ENCODE measurements around the gene STXBP2.

The STXBP2 gene

GRCh38 chr19:7614859-7615741, 21.8 kb upstream of the STXBP2 start:
- DNase-seq, result no peak

- DNase-seq, result no peak
Observed at GRCh38 chr19:7617172-7617571, 19.7 kb upstream of the STXBP2 start.

- no peak for DNase-seq
Observed at GRCh38 chr19:7617735-7618134, 19.2 kb upstream of the STXBP2 start.

- no peak for DNase-seq
Observed at GRCh38 chr19:7618348-7618747, 18.6 kb upstream of the STXBP2 start.

GRCh38 chr19:7618771-7619510, 18.0 kb upstream of the STXBP2 start:
- no peak for DNase-seq

DNA sequence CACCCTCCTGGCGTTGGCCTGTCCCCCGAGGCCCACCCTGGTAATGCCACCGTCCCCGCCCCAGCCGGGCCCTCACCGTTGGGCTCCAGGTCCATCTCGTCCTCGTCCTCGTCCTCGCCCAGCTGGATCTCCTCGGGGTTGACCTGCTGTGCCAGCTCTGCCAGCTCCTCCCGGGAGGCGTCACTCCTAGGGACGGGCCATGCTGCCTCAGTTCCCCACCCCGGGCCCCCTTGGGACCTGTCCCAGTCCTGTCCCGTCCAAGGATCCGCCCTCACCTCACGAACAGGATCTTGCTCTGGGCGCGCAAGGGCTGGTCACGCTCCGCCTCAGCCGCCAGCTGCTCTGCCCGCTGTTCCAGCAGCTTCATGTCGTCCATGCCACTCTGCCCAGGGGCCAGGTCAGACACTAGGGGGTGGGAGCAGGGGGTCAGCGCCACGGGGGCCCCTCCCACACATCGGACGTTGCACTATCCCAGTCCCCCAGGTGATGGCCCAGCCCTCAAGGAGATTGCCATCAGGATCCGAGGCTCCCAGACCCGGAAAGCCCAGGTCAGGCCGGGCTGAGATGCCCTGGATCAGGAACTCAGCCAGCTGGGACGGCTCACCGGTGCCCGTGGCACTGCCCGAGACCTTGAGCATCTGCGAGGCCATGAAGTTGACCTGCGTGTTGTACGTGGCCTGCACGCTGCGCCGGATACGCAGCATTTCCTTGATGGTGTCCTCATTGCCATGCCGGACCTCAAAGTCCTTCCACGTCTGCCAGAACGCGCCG, 17.1 kb upstream of the STXBP2 start:
- DNase-seq, result no peak

GRCh38 chr19:7620442-7621412, 16.2 kb upstream of the STXBP2 start:
- no peak for DNase-seq

GRCh38 chr19:7622933-7623685, 13.8 kb upstream of the STXBP2 start:
- DNase-seq, result no peak

DNA sequence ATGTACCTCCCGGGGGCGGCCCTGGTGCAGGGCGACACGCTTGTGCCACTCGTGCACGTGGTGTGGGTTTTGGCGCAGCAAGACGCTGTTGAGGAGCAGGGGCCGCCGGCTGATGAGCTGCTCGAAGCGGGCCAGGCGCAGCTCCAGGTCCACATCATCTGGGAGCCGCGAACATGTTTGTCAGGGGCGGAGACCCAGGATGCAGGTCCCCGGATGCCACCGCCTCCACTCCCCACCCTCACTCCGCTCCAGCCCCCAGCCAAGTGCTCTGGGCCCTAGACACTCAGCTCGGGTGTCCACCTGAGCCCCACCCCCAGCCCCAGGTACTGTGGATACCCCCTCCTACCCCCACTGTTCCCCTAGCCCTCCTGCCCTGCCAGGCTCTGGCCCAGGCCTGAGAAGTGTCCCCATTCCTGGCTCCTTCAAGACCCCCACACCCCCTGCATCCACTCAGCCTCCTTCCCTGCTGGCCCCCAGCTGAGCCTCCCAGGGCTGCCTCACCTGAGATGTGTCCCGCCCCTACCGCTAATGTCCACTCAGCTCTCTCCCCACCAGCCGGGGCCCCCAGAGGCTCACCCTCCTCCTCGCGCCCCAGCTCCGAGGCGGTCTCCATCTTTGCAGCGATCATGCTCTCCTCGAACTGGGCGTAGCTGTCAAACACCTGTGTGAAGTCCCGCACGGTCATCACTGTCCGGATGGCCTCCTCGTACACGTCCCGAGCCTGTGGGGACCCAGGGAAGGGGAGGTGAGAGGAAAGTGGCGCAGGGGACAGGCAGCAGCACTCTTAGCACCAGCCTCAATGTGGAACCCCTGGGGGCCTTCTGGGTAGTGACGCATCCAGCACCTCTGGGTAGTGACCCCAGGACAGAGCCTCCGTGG, 12.9 kb upstream of the STXBP2 start:
- no peak for DNase-seq

DNA sequence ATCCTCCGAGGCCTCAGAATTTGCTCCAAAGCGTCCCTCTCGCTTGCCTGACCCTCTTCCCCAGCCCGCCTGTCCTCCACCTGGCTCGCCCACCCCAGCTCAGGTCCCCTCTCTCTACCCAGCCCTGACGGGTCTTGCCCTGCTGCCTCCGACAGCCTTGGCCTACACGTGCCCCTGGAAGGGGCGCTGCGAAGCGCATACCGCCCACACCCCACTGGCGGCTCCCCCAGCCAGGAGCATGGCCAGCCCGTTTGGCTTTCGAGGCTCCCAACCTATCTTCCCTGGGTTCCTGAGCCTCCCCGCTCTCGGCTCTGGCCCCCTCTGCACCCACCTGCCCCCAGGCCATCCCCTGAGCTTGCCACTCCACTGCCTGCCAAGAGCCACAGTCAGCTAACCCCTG, 12.1 kb upstream of the STXBP2 start:
- DNase-seq, result no peak

- DNase-seq, result no peak
Observed at GRCh38 chr19:7625763-7626372, 11.0 kb upstream of the STXBP2 start.

GRCh38 chr19:7627166-7627565, 9.7 kb upstream of the STXBP2 start:
- DNase-seq, result no peak

- DNase-seq, result no peak
Observed at GRCh38 chr19:7628589-7629311, 8.2 kb upstream of the STXBP2 start.

DNA sequence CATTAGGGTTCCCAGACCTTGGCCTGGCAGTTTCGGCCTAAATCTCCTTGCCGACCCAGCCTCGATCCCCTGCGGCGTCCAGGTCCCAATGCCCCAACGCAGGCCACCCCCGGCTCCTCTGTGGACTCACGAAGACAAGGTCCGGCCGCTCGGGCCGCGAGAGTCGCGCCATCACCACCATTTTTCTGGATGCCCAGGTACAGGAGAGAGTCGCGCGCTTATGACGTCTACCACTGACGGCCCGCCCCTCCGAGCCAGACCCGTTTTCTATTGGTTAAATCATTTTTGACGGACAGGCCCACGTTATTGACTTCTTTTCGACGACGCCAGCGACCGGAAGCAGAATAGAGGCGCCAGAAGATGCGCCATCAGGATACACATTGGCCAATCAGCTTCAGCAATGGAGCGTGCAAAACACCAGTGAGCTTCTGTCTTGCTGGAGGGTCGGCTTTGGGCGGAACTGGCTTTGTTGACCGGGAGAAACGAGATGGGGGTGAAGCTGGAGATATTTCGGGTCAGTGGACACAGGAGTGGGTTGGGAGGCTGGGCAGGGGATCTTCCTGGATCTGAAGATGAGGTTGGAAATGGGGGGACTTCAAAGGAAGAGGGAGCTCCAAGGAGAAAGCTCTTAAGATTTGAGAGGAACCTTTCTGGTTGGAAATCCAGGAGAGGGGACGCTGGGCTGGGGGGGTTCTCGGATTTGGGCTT, 7.4 kb upstream of the STXBP2 start, which contains the start of the genes PET100 and XAB2:
TSS of gene PET100 (plus strand) at position 447 of the 708 bp plus-strand sequence. CDS start at position 488, 41 bp downstream.
TSS of gene XAB2 (minus strand) at position 199 of the 708 bp plus-strand sequence. CDS start at position 181, 18 bp downstream.
- DNase-seq, result peak; percentile 91 to 93

- DNase-seq, result no peak
Observed at GRCh38 chr19:7631577-7631976, 5.3 kb upstream of the STXBP2 start.

DNA sequence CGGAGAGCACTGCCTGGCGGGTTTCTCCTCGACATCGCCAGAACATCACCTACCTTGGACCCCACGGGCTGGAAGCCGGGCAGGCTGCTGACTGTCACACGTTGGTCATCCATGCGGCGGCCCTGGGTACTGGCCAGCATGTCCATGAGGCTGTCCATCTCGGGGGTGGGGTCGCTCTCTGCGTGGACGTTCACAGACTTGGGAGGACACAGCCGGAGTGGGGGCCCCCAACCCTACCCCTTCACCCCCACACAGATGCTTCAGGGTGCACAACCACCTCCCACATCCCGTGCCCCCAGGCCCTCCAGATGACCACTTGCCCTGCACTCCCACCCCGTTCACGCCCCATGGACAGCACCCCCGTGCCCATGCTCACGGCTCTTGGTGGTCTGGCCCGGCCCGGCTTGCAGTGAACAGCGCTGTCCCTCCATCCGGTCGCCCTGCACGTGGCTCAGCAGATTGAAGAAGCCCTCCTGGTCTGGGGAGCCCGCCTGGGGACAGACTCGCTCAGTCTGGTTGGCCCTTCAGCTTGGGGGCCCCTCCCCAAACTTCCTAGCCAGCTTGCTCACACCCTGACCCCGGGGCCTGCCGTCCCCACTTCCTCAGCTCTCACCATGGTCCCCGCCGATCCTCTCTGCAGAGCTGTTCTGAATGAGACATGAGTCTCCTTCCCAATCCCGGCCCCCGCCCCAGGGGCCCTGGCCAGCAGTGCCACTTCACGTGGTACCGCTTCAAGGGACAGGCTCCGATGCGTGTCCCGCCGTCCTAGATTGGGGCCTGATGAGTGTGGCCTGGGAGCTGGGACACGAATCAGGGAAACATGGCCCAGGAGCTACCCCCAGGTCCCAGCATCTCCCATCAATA, 4.3 kb upstream of the STXBP2 start:
- no peak for DNase-seq

GRCh38 chr19:7633698-7634097, 3.2 kb upstream of the STXBP2 start, which contains the start of gene PCP2:
Gene PCP2, minus strand, starts transcription at chr19:7633719. Its CDS starts 262 bp downstream, at chr19:7633457.
- DNase-seq, result no peak
